Measurements from ENCODE around the gene CEP68. TPM values are rescaled to one million over a fixed set of nuclear protein-coding genes. Genes with fewer than 3 reads are reported as not detected.
"Not testable (repeated sequence)": the region's sequence is repeated elsewhere in the genome, so short reads cannot be mapped to it uniquely, and the experiment has no call there.

Gene CEP68, protein sequence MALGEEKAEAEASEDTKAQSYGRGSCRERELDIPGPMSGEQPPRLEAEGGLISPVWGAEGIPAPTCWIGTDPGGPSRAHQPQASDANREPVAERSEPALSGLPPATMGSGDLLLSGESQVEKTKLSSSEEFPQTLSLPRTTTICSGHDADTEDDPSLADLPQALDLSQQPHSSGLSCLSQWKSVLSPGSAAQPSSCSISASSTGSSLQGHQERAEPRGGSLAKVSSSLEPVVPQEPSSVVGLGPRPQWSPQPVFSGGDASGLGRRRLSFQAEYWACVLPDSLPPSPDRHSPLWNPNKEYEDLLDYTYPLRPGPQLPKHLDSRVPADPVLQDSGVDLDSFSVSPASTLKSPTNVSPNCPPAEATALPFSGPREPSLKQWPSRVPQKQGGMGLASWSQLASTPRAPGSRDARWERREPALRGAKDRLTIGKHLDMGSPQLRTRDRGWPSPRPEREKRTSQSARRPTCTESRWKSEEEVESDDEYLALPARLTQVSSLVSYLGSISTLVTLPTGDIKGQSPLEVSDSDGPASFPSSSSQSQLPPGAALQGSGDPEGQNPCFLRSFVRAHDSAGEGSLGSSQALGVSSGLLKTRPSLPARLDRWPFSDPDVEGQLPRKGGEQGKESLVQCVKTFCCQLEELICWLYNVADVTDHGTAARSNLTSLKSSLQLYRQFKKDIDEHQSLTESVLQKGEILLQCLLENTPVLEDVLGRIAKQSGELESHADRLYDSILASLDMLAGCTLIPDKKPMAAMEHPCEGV
- 1 to 10 TPM; 6.6 to 8.0 TPM for total RNA-seq

DNA sequence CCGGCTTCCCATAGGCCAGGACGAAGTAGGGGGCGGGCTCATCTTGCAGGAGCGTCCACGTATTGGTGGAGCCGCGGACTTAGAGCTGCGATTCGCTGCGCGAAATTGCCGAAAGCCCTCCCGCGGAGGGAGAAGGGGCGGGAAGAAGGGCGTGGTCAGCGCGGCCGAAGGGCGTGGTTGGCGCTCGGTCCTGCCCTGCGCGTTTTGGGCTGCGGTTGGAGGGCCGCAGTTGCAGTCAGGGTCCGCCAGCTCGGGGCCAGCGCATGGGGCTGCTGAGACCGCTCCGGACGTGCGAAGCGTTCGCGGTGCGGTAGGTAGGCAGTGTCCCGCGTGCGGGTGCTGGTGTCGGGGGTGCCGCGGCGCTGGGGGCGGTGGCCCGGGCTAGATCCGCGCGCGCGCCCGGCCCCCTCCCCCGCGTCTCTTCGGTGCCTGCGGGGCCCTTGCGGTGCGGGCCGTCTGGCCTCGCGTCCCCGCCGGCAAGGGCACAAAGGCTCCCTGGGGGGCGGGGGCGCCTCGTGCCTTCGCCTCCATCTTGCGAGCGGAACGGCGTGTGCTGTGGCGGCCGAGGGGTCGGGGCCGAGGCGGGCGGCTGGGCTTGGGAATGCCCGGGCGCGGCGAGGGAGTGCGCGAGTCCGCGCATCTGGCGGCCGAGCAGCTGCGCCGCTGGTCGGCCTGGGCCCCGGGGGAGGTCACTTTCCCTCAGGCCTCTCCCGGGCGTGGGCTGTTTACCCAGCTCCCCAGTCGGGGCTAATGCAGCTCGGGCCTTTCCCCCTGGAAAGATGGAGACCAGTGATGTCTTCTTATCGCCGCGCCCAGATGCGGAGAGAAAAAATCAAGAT lies at the start of gene CEP68:
Gene CEP68, plus strand, starts transcription at position 202 of the 839 bp plus-strand sequence. CDS start 13,029 bp downstream, outside the sequence.
- Mint-ChIP-seq H3K9me3 (no peaks in the 10 kb centered on the region), H3K4me1 (ENCODE audit: low read depth) (peaks cover 50% of the 10 kb centered on the region)
- CTCF ChIA-PET = interaction anchor here (0.8 to 7.4 kb wide), 16 partner anchors 8 to 306 kb away, joined by 3 to 48 read pairs (median 6); partner anchors contain the start of genes ACTR2, RAB1A and SLC1A4

DNA sequence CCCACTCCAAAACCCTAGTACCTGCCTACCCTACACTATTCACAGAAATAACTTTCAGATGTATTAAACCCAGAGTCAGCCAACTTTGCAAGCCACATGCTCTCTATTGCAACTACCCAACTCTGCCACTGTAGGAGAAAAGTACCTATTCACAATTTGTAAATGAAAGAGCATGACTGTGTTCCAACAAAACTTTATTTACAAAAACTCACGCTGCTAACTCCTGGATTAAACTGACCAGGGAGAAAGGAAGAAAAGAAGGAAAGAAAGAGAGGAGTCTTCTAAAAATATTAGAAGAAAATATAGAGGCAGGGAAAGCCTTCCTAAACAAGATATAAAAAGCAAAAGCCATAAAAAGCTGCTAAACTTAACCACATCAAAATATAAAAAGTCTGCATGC lies 42.4 kb upstream of the CEP68 start:
- H3K4me1 Mint-ChIP-seq (ENCODE audit: low read depth) = no peaks in the 10 kb centered on the region
- H3K36me3 Mint-ChIP-seq = peaks cover 46% of the 10 kb centered on the region
- H3K27me3 Mint-ChIP-seq = no peaks in the 10 kb centered on the region
- no peaks in the 10 kb centered on the region for H3K9me3 Mint-ChIP-seq
- POLR2A ChIA-PET = no interaction called here
- intact Hi-C loops (cut with micrococcal nuclease) = no loop called here
- H3K27ac Mint-ChIP-seq = no peak overlapping the region
- DNase-seq = no peak
- H3K4me3 Mint-ChIP-seq = no peak overlapping the region
- CTCF ChIA-PET = no interaction called here

More for the DNA sequence above, at the start of gene CEP68:
- peak; percentile 98 for DNase-seq
- Mint-ChIP-seq H3K36me3 (no peaks in the 10 kb centered on the region), H3K4me3 (peak within 1 kb of the TSS; percentile 94), H3K27me3 (no peaks in the 10 kb centered on the region), H3K27ac (peak within 1 kb of the TSS; percentile 78)
- POLR2A ChIA-PET = interaction anchor here (0.5 to 3.1 kb wide), 8 partner anchors 9 to 447 kb away, joined by 3 to 24 read pairs (median 4); partner anchors contain the start of genes ACTR2, RAB1A and SLC1A4
- intact Hi-C loops (cut with micrococcal nuclease) = loop anchor here (1.0 to 5.0 kb wide), 10 partner anchors 8 to 1469 kb away; partner anchors contain the start of genes ACTR2, AFTPH, MDH1 and RAB1A

DNA sequence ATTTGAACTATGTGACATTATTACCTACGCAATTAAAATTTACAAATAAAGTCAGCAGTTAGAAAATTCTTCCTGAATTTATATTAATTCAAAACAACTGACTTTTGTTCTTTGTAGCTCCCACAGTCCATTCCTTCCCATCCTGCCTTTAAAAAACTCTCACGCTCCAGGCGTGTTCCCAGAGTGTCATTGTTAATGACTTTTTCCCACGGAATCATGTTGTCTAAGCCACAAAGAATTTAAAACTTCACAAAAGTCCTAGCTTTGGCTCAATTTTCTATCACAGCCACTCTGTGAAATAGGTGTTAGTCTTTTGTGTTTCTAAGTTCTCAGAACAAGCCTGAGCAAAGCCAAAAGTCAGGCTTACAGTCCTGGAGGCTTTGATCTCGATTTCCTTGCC lies 40.5 kb upstream of the CEP68 start:
- DNase-seq = no peak
- H3K9me3 Mint-ChIP-seq = no peaks in the 10 kb centered on the region
- ChIA-PET POLR2A (no interaction called here), CTCF (no interaction called here)
- no peaks in the 10 kb centered on the region for H3K4me1 Mint-ChIP-seq (ENCODE audit: low read depth)
- no peak overlapping the region for H3K4me3 Mint-ChIP-seq
- H3K27me3 Mint-ChIP-seq = no peaks in the 10 kb centered on the region
- intact Hi-C loops (cut with micrococcal nuclease) = no loop called here
- no peak overlapping the region for H3K27ac Mint-ChIP-seq
- H3K36me3 Mint-ChIP-seq = peaks cover 44% of the 10 kb centered on the region

DNA sequence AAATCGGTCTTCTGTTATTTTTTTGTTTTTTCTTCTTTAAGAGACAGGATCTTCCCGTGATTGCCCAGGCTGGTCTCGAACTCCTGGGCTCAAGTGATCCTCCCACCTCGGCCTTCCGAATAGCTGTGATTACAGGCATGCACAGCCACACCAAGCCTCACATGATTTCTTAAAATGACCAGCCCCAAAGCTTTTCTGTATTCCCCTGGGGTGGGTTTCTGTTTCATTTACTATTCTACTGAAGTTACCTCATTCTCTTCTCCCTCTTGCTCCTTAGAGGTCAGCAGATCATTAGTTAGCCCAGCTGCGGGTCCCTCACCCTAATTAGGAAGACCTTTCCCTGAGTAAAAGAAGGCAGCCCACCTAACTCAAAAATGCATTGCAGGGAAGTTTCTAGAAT lies 39.4 kb upstream of the CEP68 start:
- H3K9me3 Mint-ChIP-seq = no peaks in the 10 kb centered on the region
- POLR2A ChIA-PET = no interaction called here
- H3K4me1 Mint-ChIP-seq (ENCODE audit: low read depth) = no peaks in the 10 kb centered on the region
- peaks cover 46% of the 10 kb centered on the region for H3K36me3 Mint-ChIP-seq
- no peak overlapping the region for H3K4me3 Mint-ChIP-seq
- no peak for DNase-seq
- intact Hi-C loops (cut with micrococcal nuclease) = no loop called here
- no peak overlapping the region for H3K27ac Mint-ChIP-seq
- no peaks in the 10 kb centered on the region for H3K27me3 Mint-ChIP-seq
- CTCF ChIA-PET = no interaction called here

DNA sequence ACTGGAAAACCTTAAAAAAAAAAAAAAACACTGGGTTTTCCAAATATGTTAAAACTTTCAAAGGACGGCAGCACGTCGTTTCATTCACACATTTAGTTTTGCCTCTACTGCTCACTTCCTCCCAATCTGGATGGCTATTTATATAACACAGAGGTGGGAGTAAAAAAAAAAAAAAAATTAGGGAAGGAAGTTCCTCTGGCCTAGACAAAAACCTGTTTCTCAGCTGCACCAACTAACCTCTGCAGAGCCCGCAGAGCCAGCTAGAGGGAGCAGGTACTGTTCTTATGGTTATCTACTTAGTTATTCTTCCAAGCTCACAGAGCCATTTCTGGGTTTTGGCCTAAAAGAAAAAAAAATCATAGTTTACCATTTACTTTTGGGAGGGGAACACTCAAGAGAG lies 38.9 kb upstream of the CEP68 start:
- Mint-ChIP-seq H3K4me1 (ENCODE audit: low read depth) (no peaks in the 10 kb centered on the region), H3K27ac (no peak overlapping the region), H3K27me3 (no peaks in the 10 kb centered on the region), H3K36me3 (peaks cover 46% of the 10 kb centered on the region), H3K9me3 (no peaks in the 10 kb centered on the region), H3K4me3 (no peak overlapping the region)
- DNase-seq = no peak
- ChIA-PET POLR2A (interaction anchor here (0.6 kb wide), 1 partner anchor 401 kb away, joined by 4 read pairs; no protein-coding TSS in a partner anchor), CTCF (interaction anchor here (1.4 kb wide), 1 partner anchor 72 kb away, joined by 4 read pairs; no protein-coding TSS in a partner anchor)
- intact Hi-C loops (cut with micrococcal nuclease) = no loop called here

DNA sequence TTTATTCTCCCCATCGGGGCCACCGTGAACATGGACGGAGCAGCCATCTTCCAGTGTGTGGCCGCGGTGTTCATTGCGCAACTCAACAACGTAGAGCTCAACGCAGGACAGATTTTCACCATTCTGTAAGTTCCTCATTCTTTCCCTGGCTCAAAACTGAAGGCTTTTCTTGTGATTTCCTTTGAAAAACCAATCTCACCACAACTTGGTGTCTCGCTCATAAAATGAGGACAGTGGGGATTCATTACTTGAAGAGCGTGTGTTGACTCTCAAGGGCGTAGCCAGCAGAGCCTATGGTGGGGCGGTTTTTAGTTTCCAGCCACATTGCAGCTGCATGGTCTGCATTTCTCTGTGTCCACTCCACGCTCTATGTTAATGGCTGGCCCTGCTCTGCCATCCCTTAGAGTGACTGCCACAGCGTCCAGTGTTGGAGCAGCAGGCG lies 38.1 kb upstream of the CEP68 start:
- DNase-seq = no peak

DNA sequence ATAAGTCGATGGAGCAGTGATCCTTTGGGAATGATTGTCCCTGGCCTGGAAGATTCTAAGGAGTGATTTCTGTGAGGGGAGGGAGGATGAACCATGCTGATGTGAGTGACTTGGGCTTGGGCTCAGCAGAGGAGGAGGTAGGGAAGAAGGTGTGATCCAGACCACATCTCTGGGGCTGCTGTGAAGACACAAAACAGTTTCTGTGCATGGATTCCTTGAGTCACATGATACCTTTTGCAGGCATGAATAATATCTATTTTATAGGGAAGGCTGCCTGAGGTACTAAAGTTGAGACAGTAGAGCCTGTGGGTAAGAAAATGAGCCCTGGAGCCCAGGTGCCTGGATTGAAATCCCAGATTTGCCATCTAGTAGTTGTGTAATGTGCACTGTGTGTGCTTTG lies 37.2 kb upstream of the CEP68 start:
- H3K4me3 Mint-ChIP-seq = no peak overlapping the region
- ChIA-PET CTCF (no interaction called here), POLR2A (no interaction called here)
- no peaks in the 10 kb centered on the region for H3K27me3 Mint-ChIP-seq
- no peak for DNase-seq
- no peaks in the 10 kb centered on the region for H3K4me1 Mint-ChIP-seq (ENCODE audit: low read depth)
- H3K9me3 Mint-ChIP-seq = no peaks in the 10 kb centered on the region
- no peak overlapping the region for H3K27ac Mint-ChIP-seq
- peaks cover 41% of the 10 kb centered on the region for H3K36me3 Mint-ChIP-seq
- intact Hi-C loops (cut with micrococcal nuclease) = no loop called here

More for the DNA sequence above, 38.1 kb upstream of the CEP68 start:
- intact Hi-C loops (cut with micrococcal nuclease) = no loop called here
- POLR2A ChIA-PET = no interaction called here
- Mint-ChIP-seq H3K4me1 (ENCODE audit: low read depth) (no peaks in the 10 kb centered on the region), H3K4me3 (no peak overlapping the region), H3K27ac (no peak overlapping the region), H3K27me3 (no peaks in the 10 kb centered on the region), H3K36me3 (peaks cover 43% of the 10 kb centered on the region), H3K9me3 (no peaks in the 10 kb centered on the region)
- CTCF ChIA-PET = interaction anchor here (0.6 to 1.4 kb wide), 2 partner anchors 10 to 73 kb away, joined by 3 to 4 read pairs; no protein-coding TSS in a partner anchor

DNA sequence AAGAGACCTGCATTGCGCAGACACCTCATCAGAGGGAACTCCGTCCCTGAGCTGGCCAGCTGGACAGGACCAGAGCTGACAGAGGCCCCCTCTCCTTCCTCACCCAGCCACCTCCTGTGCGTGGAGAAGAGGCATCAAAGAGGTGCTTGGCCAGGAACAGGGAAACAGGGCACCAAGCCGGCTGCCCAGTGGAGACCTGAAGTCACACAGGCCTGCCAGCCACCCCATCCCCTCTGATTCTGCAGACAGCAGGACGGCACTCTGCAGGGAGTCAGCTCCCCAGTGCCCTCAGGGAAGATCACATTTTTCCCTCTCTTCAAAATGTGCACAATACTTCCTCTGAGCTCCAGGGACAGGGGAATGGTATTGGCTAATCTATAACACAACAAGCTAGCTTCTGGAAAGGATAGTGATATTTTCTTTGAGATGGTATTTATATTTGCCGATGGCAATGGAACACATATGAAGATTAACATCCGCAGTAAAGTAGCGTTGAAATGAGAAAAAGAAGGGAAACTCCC lies 36.5 kb upstream of the CEP68 start:
- Mint-ChIP-seq H3K36me3 (peaks cover 41% of the 10 kb centered on the region), H3K4me3 (no peak overlapping the region), H3K4me1 (ENCODE audit: low read depth) (no peaks in the 10 kb centered on the region), H3K27me3 (no peaks in the 10 kb centered on the region), H3K27ac (no peak overlapping the region), H3K9me3 (no peaks in the 10 kb centered on the region)
- ChIA-PET CTCF (interaction anchor here (1.0 to 1.2 kb wide), 2 partner anchors 102 to 147 kb away, joined by 3 to 4 read pairs; no protein-coding TSS in a partner anchor), POLR2A (no interaction called here)
- intact Hi-C loops (cut with micrococcal nuclease) = no loop called here
- no peak for DNase-seq

DNA sequence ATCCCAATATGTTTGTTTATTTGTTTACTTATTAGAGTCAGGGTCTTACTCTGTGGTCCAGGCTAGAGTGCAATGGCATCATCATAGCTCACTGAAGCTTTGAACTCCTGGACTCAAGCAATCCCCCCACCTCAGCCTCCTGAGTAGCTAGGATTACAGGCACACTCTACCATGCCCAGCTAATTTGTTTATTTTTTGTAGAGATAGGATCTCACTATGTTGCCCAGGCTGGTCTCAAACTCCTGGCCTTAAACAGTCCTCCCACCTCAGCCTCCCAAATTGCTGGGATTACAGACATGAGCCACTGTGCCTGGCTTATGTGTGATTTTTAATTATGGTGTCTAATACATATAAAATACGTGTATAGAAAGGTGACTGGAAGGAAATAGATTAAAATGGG lies 36.0 kb upstream of the CEP68 start:
- H3K27ac Mint-ChIP-seq; H3K27me3 Mint-ChIP-seq; H3K4me1 Mint-ChIP-seq (ENCODE audit: low read depth); POLR2A ChIA-PET; H3K4me3 Mint-ChIP-seq; intact Hi-C loops (cut with micrococcal nuclease); DNase-seq; H3K9me3 Mint-ChIP-seq: not testable (repeated sequence)
- CTCF ChIA-PET = interaction anchor here (1.0 to 1.2 kb wide), 2 partner anchors 102 to 147 kb away, joined by 3 to 4 read pairs; no protein-coding TSS in a partner anchor
- H3K36me3 Mint-ChIP-seq = peaks cover 37% of the 10 kb centered on the region

DNA sequence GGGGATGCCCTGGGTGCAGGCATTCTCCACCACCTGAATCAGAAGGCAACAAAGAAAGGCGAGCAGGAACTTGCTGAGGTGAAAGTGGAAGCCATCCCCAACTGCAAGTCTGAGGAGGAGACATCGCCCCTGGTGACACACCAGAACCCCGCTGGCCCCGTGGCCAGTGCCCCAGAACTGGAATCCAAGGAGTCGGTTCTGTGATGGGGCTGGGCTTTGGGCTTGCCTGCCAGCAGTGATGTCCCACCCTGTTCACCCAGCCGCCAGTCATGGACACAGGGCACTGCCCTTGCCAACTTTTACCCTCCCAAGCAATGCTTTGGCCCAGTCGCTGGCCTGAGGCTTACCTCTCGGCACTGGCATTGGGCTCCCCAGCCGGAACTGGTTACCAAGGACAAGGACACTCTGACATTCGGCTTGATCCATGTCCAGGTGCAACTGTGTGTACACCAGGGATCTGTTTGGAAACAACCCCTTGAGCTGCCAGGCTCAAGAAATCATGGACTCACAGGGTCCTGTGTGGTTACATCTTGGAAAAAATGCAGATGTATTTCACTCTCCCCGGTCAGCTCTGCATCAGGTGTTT lies 35.2 kb upstream of the CEP68 start:
- intact Hi-C loops (cut with micrococcal nuclease) = no loop called here
- H3K27ac Mint-ChIP-seq = no peak overlapping the region
- H3K27me3 Mint-ChIP-seq = no peaks in the 10 kb centered on the region
- H3K4me3 Mint-ChIP-seq = no peak overlapping the region
- no peaks in the 10 kb centered on the region for H3K4me1 Mint-ChIP-seq (ENCODE audit: low read depth)
- no peak for DNase-seq
- POLR2A ChIA-PET = no interaction called here
- H3K9me3 Mint-ChIP-seq = no peaks in the 10 kb centered on the region
- CTCF ChIA-PET = no interaction called here
- peaks cover 37% of the 10 kb centered on the region for H3K36me3 Mint-ChIP-seq

DNA sequence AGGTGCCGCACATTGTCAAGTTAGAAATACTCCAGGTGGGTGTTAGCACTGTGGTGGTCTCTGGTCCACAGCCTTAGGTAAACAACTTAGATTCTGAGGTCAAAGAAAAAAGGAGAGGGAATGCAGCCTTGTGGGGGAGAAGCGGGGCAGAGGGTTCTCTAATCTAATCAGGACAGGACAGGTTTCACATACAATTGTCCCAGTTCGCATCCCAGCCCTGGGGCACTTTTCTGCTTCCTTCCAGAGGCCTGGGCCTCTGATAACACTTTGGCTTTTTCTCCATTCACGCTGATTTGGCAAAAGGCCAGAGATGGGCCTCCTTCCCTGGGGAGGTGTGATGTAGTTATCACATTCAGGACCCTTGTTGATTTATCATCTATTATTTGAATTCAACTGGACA lies 34.5 kb upstream of the CEP68 start:
- CTCF ChIA-PET = no interaction called here
- no peaks in the 10 kb centered on the region for H3K9me3 Mint-ChIP-seq

More for the DNA sequence above, 34.5 kb upstream of the CEP68 start:
- intact Hi-C loops (cut with micrococcal nuclease) = no loop called here
- POLR2A ChIA-PET = no interaction called here
- DNase-seq = no peak
- H3K27ac Mint-ChIP-seq = no peak overlapping the region
- no peak overlapping the region for H3K4me3 Mint-ChIP-seq
- no peaks in the 10 kb centered on the region for H3K27me3 Mint-ChIP-seq
- H3K4me1 Mint-ChIP-seq (ENCODE audit: low read depth) = no peaks in the 10 kb centered on the region
- H3K36me3 Mint-ChIP-seq = peaks cover 34% of the 10 kb centered on the region

All from activated CD4-positive, alpha-beta memory T cell treated with anti-CD3 and anti-CD28 coated beads for 36 hours (primary cell).